Activated CD4-positive, alpha-beta T cell treated with anti-CD3 and anti-CD28 coated beads for 48 hours (primary cell): ENCODE measurements around the gene TMEM176B.
"Not testable (repeated sequence)": the region's sequence is repeated elsewhere in the genome, so short reads cannot be mapped to it uniquely, and the experiment has no call there.

Experiments used
- DNase-seq: peaks from one replicate; pipeline ENCODE4 v3.0.0-alpha.2; 2020

The TMEM176B gene

DNA sequence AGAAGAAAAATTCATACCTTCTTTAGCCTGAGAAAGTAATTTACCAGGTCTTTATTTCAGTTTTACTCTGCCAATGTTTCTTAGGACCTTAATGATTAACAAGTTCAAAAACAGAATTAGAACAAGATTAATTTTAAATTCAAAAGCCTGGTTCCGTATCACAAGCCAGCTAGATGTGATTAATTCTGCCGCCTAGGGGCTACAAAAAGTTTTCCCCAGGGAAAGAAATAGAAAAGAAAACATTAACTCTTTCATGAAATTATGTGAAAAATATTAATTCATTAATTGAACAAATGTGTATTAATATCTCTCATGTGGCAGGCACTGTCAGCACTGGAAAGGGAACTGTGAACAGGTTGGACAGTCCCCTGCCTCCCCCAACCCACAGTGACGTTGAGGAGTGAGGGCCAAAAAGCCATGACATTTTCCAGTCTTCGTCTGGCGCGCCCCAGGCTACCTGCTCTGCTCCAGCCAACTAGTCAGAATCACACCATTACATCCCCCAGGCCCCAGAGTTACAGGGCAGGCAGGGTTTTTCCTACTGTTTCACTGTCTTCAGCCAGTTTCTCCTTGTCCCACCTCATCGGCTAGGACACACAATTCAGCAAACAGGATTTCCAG is 20.5 kb upstream of the TMEM176B start:
- DNase-seq = no peak

DNA sequence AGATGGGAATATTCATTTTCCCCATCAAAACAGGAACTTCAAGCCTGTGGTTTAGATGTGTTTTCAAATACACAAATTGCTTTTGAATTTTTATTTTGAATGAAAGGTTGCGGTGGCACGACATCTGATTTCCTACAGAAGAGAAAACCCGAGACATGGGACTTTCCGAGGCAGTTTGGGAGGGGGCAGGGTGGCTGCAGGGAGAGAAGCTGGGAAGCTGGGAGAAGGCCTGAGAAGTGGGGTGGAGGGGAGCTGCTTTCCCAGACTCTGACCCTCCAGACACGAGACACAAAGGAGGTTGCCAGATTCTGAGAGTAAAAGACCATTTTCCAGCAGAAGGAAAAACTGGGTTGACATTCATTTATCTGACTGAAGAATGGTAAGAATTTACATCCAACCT is 20.0 kb upstream of the TMEM176B start:
- DNase-seq = no peak

DNA sequence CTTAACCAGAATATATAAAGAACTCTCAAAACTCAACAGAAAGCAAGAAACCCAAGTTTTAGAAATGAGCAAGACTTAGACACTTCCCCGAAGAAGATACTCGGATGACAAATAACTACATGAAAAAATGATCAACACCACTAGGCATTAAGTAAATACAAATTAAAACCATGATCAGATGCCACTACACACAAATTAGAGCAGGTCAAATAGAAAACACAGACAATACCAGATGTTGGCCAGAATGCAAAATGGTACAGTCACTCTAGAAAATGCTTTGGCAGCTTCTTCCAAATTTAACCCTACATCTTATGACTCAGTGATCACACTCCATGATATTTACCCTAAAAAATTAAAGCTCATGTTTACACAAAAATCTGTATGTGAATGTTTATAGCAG is 18.8 kb upstream of the TMEM176B start:
- no peak for DNase-seq

DNA sequence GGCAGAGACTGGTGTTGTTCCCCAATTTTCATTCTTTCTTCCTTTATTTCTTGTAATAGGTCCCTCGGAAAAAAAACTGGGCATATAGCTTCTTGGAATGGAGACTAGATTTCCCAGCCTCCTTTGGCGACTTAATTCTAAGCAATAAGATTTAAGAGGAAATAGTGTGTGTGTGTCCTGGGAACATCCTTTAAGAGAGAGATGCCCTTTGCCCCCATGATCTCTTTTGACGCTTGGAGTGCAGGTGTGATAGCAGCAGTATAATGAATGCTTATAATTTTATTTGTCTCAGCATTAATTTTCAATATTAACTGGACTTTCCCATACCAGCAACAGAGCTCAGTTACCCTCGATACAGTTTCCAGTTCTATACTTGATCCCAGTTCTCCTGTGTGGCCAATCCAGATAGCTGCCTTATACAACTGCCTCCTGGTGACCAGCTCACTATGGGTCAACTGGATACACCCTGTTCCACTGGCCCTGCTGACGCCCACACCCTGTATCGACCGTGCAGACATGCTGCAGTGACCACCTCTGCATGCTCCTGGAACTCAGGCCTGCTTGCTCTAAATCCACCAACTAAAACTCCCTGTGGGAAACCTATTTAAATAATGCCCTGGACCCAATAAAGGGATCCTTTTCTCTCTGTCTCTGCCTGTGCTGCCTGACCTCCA is 14.3 kb upstream of the TMEM176B start:
- no peak for DNase-seq

DNA sequence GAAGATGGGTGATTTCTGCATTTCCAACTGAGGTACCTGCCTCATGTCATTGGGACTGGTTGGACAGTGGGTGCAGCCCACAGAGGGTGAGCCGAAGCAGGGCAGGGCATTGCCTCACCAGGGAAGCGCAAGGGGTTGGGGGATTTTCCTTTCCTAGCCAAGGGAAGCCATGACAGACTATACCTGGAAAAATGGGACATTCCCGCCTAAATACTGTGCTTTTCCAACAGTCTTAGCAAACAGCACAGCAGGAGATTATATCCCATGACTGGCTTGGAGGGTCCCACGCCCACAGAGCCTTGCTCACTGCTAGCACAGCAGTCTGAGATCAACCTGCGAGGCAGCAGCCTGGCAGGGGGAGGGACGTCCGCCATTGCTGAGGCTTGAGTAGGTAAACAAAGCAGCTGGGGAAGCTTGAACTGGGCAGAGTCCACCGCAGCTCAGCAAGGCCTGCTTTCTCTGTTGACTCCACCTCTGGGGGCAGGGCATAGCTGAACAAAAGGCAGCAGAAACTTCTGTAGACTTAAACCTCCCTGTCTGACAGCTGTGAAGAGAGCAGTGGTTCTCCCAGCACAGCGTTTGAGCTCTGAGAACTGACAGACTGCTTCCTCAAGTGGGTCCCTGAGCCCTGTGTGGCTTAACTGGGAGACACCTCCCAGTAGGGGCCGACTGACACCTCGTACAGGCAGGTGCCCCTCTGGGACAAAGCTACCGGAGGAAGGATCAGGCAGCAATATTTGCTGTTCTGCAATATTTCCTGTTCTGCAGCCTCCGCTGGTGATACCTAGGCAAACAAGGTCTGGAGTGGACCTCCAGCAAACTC is 7.7 kb upstream of the TMEM176B start:
- not testable (repeated sequence) for DNase-seq

DNA sequence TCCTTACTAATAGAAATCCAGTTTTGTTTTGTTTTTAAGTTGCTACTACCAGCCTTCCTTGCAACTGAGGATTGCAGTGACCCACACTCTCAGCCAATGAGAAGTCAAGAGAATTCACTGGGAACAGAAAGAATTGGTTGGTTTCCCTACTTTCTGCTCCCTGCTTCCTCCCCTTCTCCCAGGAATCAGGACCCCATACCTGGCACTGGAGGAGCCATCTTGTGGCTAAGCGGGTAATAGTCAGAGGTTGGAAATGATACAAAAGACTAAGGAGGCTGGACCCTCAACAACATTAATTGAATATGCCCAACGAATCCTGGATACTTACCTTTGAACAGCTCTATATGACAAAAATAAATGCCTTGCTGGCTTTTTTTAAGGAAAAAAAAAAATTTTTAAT is 6.7 kb upstream of the TMEM176B start:
- no peak for DNase-seq

DNA sequence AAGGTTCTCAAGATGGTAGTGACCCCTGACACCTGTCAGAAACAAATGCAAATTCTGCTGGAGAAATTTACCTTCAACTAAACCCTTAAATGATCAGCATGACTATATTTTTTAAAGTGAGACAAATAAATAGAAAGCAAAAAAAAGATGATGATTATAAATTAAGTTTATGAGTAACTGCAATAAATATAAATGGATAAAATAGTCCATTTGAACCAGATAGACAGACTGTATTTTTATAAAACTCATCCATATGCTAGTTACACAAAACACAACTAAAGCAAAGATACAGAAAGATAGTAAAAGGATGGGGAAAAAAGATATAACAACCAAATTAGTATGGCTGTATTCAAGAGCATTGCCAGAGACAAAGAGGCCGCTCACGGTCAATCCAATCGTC is 6.3 kb upstream of the TMEM176B start:
- no peak for DNase-seq

DNA sequence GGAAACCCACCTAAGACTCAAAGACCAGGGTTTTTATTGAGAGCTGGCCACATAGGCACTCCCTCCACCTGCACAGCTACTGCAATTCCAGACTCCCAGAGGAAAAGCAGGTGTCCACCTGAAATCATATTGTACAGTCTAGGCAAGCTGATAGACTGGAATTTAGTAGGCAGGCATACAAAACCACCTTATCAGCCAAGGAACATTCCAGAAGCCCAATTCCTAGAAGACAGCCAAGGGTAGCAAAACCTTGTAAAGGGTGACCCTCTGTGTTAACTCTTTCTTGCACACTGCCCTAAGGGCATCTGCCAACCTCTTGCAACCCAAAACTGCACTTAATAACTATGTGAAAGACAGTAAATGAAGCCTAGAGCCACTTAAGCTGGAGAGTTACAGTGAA is 5.7 kb upstream of the TMEM176B start:
- no peak for DNase-seq

DNA sequence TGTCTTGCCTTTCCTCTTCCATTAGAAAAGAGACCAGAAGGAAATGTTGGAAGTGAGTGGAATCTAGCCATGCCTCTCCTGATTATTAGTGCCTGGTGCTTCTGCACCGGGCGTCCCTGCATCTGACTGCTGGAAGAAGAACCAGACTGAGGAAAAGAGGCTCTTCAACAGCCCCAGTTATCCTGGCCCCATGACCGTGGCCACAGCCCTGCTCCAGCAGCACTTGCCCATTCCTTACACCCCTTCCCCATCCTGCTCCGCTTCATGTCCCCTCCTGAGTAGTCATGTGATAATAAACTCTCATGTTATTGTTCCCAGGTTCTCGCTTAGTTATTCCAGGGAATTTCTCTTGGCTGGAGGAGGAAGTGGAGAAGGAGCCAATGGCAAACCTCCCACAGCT is 4.6 kb upstream of the TMEM176B start:
- DNase-seq = no peak

DNA sequence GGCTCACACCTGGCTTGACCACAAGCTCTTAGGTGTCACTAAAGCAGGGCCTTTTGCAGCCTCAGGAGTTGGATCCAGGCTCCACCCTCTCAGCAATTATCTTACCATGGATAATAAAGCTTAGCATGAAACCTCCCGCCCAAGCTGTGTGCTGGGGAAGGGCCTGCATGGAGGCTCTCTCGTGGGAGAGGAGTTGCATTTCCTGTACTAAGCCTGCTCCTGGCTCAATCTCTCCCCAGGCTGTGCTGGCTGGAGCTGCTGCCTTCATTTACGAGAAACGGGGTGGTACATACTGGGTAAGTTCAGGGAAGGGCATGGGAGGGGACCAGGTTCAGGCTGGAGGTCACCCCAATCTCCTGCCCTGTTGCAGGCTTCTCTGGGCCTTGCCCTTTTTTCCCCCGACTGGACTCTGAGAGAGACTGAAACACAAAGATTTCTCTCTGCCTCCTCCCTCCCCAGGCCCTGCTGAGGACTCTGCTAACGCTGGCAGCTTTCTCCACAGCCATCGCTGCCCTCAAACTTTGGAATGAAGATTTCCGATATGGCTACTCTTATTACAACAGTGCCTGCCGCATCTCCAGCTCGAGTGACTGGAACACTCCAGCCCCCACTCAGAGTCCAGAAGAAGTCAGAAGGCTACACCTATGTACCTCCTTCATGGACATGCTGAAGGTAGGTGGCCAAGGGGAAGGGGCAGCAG is 3.1 kb upstream of the TMEM176B start:
- DNase-seq = no peak

DNA sequence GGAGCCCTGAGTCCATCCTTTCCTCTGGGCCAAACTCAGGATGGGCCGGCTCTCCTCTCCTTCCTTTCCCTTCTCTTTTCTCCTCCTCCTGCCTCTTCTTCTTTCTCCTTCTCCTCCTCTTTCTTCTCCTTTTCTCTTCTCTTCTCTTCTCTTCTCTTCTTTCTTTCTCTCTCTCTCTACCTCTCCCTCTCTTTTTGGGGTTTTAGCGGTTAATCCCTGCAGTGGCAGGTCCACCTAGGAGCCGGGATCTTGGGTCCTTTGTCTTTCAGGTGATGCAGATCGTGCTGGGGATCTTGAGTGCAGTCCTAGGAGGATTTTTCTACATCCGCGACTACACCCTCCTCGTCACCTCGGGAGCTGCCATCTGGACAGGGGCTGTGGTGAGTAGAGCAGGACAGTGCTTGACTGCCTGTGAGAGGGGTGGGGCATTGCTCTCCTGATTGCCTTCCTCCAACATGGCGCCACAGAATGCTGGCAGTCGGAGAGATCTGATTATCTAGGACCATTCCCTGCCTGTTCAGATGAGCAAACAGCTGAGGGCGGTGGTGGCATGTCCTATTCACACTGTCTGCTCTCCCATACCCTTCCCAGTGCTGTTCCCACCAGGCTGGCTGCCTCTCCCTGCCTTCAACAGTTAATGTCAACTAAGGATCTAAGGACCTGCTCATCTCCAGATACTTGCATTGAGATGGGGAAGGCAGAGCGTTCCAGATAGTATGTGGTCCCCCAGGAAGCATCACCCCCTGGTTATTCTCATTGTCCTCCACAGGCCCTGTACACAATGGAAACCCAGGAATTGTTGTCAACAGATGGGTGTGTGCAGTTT is 2.0 kb upstream of the TMEM176B start:
- DNase-seq = no peak

DNA sequence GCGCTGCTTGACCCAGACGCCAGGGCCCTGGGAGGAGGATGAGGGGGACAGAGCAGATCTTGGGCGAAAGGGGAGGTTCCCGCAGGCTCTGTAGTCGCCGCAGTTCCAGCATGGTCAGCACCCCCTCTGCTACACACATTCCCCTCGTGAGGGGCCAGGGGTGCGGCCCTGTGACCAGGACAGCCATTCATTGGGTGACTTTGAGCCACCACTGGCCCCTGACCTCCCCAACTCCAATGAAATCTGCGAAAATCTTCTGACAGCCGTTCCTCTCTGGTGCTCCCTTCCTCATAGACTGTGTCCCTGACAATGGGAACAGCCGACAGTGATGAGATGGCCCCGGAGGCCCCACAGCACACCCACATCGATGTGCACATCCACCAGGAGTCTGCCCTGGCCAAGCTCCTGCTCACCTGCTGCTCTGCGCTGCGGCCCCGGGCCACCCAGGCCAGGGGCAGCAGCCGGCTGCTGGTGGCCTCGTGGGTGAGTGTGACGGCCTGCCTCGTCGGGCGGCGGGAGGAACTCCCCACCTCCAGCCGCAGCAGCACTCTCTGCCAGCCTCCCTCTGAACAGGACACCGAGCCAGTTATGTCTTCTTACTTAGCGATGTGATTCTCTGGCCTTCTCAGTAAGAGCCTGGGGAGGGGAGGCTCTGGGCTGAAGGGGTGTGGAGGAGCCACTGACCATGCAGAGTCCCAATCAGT is 1.2 kb upstream of the TMEM176B start:
- DNase-seq = no peak

DNA sequence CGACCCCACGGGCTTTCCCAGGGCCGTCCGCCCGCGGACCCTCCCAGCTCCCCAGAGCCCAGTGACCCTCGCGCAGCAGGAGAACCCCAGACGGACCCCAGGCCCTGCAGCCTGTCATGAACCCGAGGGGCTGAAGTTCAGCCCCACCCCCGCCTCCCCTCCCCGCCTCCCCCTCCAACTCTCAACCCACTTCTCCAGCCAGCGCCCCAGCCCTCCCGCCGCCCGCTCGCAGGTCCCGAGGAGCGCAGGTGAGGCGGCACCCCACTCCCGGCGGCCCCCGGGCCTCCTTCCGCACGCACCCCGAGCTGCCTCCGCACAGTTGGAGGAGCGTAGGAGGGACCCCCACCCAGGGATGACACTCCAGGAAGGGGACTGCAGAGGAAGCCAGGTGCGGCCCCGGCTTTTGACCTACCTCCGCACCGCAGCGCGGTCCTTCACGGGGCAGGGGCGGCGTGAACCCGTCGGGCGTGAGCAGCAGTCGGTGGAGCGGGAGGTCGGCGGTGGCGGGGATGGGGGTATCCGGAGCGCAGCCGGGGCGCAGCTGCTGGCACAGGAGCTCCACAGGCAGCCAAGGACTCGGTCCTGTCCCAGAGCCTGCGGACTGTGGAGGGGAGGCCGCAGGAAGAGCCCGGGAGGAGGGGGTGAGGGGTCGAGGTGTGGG is 547 bp upstream of the TMEM176B start, which contains the start of gene TMEM176A:
Gene TMEM176A (plus strand): TSS at position 189 of the 661 bp plus-strand sequence. CDS start 782 bp downstream, outside the sequence.
- DNase-seq = peak; percentile 19

DNA sequence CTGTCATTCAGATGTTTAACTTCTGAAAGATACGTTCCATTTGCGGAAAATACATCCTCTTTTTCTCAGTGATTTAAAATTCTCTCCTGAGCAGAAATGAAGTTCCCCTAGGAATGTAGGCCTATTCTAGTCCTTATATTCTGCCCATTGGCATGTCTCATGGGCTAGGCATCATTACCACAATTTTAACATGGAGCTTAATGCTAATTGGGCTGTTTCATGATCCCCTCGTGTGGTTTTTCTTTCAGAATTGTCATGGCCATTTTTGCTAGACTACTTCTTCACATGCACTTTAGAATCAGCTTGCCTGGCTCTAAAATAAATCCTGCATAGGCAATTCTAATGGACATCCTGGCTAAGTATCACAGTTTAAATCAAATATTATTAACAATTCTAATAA is 1.0 kb downstream of the TMEM176B start:
- DNase-seq = no peak

DNA sequence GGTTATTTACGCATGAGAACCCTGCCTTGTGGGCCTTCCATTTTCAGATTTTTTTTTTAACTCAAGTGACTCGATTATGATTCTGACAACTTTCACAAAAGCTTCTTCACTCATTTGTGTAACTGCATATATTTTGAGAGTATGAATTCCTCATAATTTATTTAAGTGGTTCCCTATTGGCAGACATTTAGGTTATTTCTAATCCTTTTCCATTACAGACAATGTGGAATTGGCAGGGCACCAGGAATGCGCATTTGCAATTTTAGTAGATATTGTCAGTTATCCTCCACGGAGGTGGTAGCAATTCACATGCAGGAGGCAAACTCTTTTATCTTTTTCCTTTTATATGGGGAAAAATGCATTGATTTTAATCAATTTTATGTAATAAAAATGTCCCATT is 2.5 kb downstream of the TMEM176B start:
- no peak for DNase-seq

DNA sequence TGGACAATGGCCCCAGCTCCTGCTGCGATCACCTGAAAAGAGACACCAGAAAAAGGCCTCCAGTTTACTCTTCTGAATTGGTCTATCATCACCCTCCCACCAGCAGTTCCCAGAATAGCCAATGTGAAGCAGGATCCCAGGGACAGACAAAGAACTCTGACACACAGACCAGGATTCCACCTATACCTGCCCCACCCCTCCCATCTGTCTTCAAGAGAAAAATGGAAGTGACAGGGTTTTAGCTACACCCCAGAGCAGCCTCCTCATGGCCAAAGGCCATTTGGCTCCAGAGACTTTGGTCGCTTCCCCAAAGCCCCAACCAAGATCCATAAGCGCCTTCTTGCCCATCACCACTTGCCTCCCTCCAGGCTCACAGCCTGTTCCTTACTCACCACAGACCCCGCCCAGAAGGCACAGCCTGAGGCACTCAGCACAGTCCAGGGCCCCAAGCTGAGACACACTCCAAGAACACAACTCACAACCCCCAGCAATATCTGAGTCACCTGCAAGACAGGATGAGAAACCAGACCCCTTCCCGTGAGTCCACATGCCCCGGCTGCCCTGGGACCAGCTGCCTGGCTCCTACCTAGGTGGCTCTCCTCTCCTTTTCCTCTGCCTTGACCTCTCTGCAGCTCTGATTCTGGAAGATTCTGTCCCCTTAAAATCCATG is 6.5 kb downstream of the TMEM176B start:
- DNase-seq = no peak

DNA sequence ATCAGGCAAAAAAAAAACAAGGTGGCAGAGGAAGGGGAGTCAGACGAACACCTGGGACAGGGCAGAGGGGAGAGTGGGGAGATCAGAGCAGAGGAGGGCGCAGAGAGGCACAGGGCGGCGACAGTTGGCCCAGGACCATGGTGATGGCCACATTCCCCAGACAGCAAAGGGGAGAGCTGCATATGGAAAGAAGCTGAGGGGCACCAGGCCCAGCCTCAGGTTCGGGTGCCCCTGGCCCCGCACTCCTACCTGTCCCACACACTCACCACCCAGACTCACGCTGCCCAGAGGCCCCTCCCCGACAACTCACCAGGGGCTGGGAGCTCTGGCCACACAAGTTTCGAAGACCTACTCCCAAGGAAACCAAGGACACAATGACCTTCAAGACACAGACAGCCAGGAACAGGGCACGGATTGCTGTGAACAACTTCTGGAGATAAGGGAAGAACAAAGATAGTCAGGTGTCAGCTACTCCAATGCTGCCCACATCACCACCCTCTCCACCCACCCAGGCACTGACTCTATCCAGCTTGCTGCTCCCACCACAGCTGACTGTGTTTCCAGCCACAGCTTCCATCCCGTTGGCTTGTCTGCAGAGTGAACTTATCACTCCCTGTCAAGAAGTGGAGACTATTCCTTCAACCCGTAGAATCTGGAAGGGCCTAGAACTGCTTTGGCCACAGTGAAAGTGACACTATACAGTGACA is 8.3 kb downstream of the TMEM176B start:
- DNase-seq = no peak

DNA sequence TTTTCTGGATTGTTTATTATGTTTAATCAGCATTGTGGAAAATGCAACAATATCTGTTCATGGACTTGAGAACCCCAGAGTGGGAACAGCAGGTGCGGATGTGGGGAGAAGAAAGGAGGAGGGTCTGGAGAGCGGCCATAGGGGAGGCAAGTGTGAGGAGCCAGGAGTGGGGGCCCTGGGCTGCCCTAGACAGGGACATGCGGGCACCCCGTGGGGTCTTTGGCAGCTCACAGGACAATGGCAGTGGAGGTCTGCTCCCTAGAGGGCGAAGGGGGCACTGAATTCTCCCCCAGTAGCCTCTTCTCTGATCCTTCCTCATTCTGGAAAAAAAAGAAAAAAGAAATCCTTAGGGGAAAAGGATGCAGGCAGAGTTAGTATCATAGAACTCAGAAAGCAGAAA is 8.9 kb downstream of the TMEM176B start:
- DNase-seq = no peak

DNA sequence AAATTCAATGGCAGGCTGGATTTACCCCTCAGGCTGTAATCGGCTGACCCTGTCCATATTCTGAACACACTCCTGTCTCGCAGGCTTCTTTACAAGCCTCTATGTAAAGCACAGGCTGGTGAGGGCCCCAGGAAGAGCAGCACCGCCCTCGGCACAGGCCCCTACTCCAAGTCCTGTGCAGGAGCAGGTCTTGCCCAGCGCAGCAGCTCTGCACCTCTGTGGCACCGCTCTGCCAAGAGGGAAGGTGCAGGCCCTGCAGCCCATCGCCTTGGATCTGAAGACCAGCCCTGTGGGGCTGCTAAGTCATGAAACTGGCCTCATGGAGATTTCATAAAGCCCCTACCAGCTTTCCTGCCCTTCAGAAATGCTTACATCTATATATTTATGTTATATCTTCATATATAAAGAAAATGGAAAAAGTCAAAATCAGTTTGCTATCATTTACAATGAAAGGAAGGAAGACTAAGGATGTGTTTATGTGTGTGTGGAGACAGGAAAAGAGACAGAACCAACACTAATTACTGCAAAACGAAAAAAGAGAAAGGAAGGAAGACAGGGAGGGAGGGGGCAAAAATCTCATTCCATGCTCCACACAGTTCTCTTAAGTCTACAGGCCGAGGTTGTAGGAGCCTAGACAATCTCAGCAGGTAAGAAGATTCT is 9.6 kb downstream of the TMEM176B start:
- DNase-seq = no peak
